Measurements from ENCODE around the gene RBPJL. TPM values are rescaled to one million over a fixed set of nuclear protein-coding genes. Genes with fewer than 3 reads are reported as not detected.

RBPJL gene
- total RNA-seq, 1 donor from 2014 or later: not detected

DNA sequence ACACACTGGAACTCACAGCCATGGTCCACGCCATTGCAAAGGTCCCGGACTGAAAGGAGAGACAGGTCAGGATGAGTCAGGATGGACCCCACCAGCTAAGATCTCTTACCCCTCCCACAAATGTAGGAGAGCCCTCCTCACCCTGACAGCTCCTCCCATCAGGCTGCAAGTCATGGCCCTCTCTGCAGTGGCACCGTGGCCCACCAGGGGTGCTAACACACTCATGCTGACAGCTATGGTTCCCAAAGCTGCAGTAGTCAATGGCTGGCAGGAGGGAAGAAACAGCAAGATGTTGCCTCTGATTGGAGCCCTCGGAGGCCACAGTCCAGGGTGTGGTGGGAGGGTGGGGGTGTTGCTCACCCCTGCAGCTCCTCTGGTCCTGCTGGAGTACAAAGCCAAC lies 5.7 kb upstream of the RBPJL start:
- peaks cover 24% of the 10 kb centered on the region for H3K27me3 ChIP-seq (ENCODE audit: low read depth)
- no peaks in the 10 kb centered on the region for H3K4me1 ChIP-seq
- no peak for DNase-seq
- H3K27ac ChIP-seq: no peak overlapping the region
- H3K36me3 ChIP-seq: no peaks in the 10 kb centered on the region
- H3K4me3 ChIP-seq: no peak overlapping the region
- ATAC-seq: no peak
- H3K9me3 ChIP-seq: no peaks in the 10 kb centered on the region
- TF ChIP-seq, protein P1, sequence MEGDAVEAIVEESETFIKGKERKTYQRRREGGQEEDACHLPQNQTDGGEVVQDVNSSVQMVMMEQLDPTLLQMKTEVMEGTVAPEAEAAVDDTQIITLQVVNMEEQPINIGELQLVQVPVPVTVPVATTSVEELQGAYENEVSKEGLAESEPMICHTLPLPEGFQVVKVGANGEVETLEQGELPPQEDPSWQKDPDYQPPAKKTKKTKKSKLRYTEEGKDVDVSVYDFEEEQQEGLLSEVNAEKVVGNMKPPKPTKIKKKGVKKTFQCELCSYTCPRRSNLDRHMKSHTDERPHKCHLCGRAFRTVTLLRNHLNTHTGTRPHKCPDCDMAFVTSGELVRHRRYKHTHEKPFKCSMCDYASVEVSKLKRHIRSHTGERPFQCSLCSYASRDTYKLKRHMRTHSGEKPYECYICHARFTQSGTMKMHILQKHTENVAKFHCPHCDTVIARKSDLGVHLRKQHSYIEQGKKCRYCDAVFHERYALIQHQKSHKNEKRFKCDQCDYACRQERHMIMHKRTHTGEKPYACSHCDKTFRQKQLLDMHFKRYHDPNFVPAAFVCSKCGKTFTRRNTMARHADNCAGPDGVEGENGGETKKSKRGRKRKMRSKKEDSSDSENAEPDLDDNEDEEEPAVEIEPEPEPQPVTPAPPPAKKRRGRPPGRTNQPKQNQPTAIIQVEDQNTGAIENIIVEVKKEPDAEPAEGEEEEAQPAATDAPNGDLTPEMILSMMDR (IDR thresholded peaks at IDR 0.05): peak; percentile 9
- intact Hi-C loops (cut with DNase I): no loop called here

DNA sequence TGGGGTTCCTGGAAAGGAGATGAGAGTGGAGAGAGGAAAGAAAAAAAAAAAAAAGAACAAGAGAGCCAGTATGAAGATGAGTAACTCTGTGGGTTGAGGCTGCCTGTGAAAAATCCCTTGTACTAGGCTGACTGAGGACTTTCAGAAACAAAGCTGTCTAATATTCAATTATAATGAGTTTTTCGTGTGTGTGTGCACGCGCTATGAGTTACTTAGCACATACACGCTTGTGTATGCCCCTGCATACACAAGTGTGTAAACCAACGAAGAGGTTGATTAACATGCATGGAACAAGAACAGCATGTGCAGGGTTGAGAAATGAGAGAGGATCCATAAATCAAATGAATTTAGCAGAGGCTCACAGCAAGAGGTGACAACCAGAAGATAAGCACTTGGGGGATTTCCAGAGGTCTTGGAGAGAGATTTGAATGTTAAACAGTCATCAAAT lies 4.8 kb upstream of the RBPJL start:
- H3K36me3 ChIP-seq: no peaks in the 10 kb centered on the region
- ATAC-seq: no peak
- H3K27ac ChIP-seq: no peak overlapping the region
- no peak for DNase-seq
- TF ChIP-seq, protein P1 (IDR thresholded peaks at IDR 0.05): no peak
- no peak overlapping the region for H3K4me3 ChIP-seq
- no peaks in the 10 kb centered on the region for H3K9me3 ChIP-seq
- peaks cover 33% of the 10 kb centered on the region for H3K27me3 ChIP-seq (ENCODE audit: low read depth)
- H3K4me1 ChIP-seq: no peaks in the 10 kb centered on the region
- intact Hi-C loops (cut with DNase I): no loop called here

DNA sequence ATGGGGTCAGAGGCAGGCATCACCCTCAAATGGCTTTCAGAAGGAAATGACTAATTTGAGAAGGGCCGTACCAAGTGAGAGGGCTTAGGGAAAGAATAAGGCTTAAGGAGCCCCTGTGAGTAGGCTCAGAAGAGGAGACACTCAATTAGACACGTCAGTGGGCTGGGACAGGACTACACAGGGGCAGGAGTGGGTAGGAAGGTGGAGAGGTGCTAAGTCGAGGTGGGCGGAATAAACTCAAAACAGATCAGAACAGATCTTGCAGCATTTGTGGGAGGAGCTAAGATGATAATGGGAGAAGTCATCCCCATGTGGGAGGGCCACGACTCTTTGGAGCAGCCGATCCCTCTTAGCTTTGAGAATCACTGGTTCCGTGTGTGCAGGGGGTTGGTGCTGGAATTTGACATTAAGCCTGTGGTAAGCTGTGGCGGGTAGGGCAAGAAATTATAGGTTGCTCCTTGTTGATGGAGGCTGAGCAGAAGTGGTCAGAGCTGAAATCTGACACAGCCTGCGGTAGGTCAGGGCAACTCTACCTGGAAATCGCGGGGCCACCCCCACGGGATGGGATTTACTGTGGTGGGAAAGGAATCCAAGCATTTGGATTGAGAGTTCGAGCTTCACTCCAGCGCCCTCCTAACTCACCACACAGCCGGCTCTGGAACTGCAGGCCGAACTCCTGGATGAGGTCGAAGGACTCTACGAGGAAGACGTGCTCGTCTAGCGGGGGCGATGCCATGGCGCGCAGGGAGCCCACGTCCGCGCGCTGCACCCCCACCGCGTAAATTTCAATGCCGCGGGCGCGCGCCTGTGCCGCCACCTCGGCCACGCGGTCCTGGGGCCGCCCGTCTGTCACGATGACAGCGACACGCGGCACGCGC lies 2.8 kb upstream of the RBPJL start:
- Histone ChIP-seq H3K36me3 (no peaks in the 10 kb centered on the region), H3K4me3 (no peak overlapping the region), H3K27ac (no peak overlapping the region), H3K4me1 (no peaks in the 10 kb centered on the region), H3K27me3 (ENCODE audit: low read depth) (peaks cover 43% of the 10 kb centered on the region), H3K9me3 (no peaks in the 10 kb centered on the region)
- ATAC-seq (no peak), DNase-seq (no peak)
- TF ChIP-seq, protein P1 (IDR thresholded peaks at IDR 0.05): no peak
- intact Hi-C loops (cut with DNase I): no loop called here

DNA sequence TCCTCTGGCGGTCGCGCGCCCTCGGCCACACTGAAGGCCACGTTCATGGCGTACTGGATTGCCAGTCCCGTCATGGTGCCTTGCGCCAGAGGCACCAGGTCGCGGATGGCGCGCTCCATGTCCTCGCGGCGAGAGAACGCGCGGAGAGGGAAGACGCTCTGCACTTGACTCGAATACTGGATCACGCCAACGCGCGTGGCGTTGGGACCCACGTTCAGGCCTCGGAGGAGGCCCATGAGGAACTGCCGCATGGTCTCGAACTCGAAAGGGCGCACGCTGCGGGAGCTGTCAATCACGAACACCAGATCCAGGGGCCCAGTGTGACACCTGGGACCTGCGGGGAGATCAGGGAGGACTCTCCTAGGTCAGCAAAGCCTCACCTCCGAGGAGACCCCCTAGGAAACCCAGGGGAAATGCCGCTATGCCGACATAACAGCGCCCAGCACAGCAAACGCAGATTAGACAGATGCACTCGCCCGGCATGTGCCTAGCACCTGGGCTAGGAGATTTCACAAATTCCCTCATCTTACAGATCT lies 2.1 kb upstream of the RBPJL start:
- Histone ChIP-seq H3K36me3 (no peaks in the 10 kb centered on the region), H3K4me3 (no peak overlapping the region), H3K4me1 (no peaks in the 10 kb centered on the region), H3K27me3 (ENCODE audit: low read depth) (peaks cover 43% of the 10 kb centered on the region), H3K27ac (no peak overlapping the region), H3K9me3 (no peaks in the 10 kb centered on the region)
- TF ChIP-seq, protein P1 (IDR thresholded peaks at IDR 0.05): no peak
- DNase-seq: no peak
- no peak for ATAC-seq
- intact Hi-C loops (cut with DNase I): no loop called here

DNA sequence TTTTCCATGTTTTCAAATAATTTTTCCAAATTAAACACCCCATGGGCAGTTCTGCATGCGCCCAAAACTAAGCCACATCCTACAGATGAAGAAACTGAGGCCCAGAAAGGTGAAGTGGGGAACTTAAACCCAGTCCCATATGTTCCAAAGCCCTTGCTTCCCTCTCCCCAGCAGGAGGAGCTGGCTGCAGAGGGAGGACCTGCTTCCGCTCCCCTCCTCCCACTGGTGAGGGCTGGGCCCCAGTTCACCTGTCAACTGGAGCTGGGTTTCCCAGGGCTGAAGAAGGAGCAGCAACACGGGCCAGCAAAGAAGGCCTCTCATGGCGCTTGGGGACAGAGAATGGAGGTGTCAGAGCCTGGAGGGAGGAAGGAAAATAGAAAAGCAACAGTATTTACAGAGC lies 1.4 kb upstream of the RBPJL start:
- H3K4me1 ChIP-seq: no peaks in the 10 kb centered on the region
- DNase-seq (no peak), ATAC-seq (no peak)
- intact Hi-C loops (cut with DNase I): no loop called here
- TF ChIP-seq, protein P1 (IDR thresholded peaks at IDR 0.05): no peak
- H3K27ac ChIP-seq: no peak overlapping the region
- peaks cover 45% of the 10 kb centered on the region for H3K27me3 ChIP-seq (ENCODE audit: low read depth)
- no peaks in the 10 kb centered on the region for H3K36me3 ChIP-seq
- H3K4me3 ChIP-seq: no peak overlapping the region
- no peaks in the 10 kb centered on the region for H3K9me3 ChIP-seq
